Measurements from ENCODE around the gene DHRS4. TPM values are rescaled to one million over a fixed set of nuclear protein-coding genes. Genes with fewer than 3 reads are reported as not detected.

Gene DHRS4
- total and polyA plus RNA-seq, 9 of the 15 experiments (the other 6 are each of a cell fraction or from before 2014, with no cell fraction given), result 0.51 to 35.9 (median 10.1) TPM

DNA sequence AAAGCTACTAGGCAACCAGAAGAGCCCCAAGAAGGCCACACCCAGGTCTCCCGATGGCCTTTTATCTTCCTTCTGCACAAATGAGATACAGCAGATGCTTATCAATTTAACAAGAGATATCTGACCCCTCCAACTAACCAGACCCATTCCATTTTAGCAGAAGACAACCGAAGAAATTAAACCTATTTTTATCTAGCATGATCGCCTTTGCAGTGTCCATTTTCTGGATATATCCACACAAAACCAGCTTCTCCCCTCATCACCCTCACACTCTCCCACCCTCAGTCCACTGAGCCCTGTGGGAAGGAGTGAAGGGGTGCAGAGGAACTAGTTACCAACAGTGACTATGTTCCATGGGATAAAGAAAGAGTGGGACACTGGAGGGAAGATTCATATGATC is 20.9 kb upstream of the DHRS4 start (continued):
- TF ChIP-seq EZH2 (IDR thresholded peaks at IDR 0.05; ENCODE audit: borderline replicate concordance, low read depth, low read length) (no peak), ZNF232 (CRISPR knock-in tag; IDR thresholded peaks at IDR 0.05) (no peak), NFIC (IDR thresholded peaks at IDR 0.05) (no peak), SNIP1 (IDR thresholded peaks at IDR 0.05; ENCODE audit: low read depth) (no peak), ZNF143 (CRISPR knock-in tag; IDR thresholded peaks at IDR 0.05) (no peak), DACH1 (IDR thresholded peaks at IDR 0.05; ENCODE audit: partially characterized antibody) (no peak), PYGO2 (tag; IDR thresholded peaks at IDR 0.05) (0 out of 2 replicates have a peak, but pooled peaks have one; percentile 49), CTBP1 (IDR thresholded peaks at IDR 0.05; ENCODE audit: borderline replicate concordance) (peak; percentile 33; the same call in 1 of the 2 replicates), LARP7 (IDR thresholded peaks at IDR 0.05) (no peak), EGR1 (conservative IDR thresholded peaks at IDR 0.05) (no peak), POU5F1 (IDR thresholded peaks at IDR 0.05; ENCODE audit: borderline replicate concordance, low read depth, low read length, partially characterized antibody) (no peak), LCOR (CRISPR knock-in tag; IDR thresholded peaks at IDR 0.05) (no peak), RUNX1 (IDR thresholded peaks at IDR 0.05; ENCODE audit: low read depth) (no peak), ZNF316 (IDR thresholded peaks at IDR 0.05) (no peak), ZNF274 (IDR thresholded peaks at IDR 0.05; ENCODE audit: borderline replicate concordance, low read depth, low read length) (no peak), POLR2H (tag; IDR thresholded peaks at IDR 0.05; ENCODE audit: low read depth) (no peak), PTBP1 (IDR thresholded peaks at IDR 0.05; ENCODE audit: low read depth, low read length) (no peak), ZFP30 (CRISPR knock-in tag; IDR thresholded peaks at IDR 0.05; ENCODE audit: borderline replicate concordance) (no peak), ZNF445 (CRISPR knock-in tag; IDR thresholded peaks at IDR 0.05; ENCODE audit: low read depth) (no peak), ZNF785 (CRISPR knock-in tag; IDR thresholded peaks at IDR 0.05) (no peak), SMARCA5 (IDR thresholded peaks at IDR 0.05) (no peak)
- TF ChIP-seq, protein P1, sequence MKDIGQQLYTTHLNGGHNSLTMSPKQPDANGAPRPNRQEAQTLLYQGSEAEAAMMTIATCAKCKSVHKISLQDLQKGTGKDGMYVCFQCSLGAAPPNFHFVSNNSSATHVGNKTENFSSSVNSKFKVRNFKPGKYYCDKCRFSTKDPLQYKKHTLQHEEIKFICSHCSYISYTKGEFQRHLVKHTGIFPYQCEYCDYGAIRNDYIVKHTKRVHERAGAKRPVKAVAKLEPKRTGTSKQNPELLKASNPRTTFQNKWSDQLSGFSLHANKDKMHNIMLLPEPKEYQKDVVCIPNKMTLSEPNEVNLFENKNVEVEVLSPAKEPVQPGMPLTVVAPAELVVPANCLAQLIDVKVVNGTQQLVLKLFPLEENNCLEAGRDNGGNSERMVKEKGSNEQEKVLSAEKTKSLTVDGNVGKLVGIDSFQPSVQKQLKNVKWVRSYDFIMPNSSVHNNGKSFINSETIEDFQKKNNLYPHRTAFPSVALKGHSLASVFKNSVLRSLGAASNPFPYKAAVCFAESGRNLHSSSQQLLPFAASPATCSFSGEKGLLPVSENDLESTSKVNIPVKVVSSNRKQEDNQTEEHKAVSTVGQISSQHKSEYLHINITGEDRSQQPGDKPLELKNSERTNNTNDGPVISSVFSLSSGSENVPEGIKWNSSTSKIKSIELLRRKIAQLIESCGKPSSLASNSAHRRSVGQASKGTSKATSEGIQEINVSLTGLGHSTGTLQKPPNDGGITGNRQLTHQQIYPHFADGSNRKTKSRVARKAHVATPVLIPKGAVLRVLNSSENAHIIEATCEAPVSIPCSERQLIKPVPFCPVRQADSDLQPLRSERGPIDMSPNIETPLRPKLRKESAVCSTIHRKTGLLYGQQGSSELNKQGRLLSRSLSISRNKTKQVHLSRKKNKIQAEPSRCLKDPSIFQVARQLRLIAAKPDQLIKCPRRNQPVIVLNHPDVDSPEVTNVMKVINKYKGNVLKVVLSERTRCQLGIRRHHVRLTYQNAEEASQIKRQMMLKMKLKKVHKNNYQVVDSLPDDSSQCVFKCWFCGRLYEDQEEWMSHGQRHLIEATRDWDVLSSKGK (CRISPR knock-in tag; IDR thresholded peaks at IDR 0.05), result no peak
- TF ChIP-seq, protein P2, sequence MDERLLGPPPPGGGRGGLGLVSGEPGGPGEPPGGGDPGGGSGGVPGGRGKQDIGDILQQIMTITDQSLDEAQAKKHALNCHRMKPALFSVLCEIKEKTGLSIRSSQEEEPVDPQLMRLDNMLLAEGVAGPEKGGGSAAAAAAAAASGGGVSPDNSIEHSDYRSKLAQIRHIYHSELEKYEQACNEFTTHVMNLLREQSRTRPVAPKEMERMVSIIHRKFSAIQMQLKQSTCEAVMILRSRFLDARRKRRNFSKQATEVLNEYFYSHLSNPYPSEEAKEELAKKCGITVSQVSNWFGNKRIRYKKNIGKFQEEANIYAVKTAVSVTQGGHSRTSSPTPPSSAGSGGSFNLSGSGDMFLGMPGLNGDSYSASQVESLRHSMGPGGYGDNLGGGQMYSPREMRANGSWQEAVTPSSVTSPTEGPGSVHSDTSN (CRISPR knock-in tag; IDR thresholded peaks at IDR 0.05; ENCODE audit: low read depth), result no peak
- TF ChIP-seq, protein P2 (tag; conservative IDR thresholded peaks at IDR 0.05; ENCODE audit: low read depth), result no peak
- TF ChIP-seq, protein P3, sequence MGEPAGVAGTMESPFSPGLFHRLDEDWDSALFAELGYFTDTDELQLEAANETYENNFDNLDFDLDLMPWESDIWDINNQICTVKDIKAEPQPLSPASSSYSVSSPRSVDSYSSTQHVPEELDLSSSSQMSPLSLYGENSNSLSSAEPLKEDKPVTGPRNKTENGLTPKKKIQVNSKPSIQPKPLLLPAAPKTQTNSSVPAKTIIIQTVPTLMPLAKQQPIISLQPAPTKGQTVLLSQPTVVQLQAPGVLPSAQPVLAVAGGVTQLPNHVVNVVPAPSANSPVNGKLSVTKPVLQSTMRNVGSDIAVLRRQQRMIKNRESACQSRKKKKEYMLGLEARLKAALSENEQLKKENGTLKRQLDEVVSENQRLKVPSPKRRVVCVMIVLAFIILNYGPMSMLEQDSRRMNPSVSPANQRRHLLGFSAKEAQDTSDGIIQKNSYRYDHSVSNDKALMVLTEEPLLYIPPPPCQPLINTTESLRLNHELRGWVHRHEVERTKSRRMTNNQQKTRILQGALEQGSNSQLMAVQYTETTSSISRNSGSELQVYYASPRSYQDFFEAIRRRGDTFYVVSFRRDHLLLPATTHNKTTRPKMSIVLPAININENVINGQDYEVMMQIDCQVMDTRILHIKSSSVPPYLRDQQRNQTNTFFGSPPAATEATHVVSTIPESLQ (CRISPR knock-in tag; IDR thresholded peaks at IDR 0.05), result no peak
